OCI-LY7 (cell line): ENCODE data around the gene MUC5B. TPM values are rescaled to one million over a fixed set of nuclear protein-coding genes. Genes with fewer than 3 reads are reported as not detected.

Experiments
- BruUV-seq: library from RNA; stranded (reverse); fragments of 400-500 nt; replicated peaks from 2 replicates; lab custom pipeline; 2021; lab: Mats Ljungman, UMichigan
- CTCF ChIA-PET: fragments of 300-600 bp; sonication (Branson Sonifier 250); formaldehyde crosslinking; loops from one replicate; lab custom pipeline; 2022; ENCODE audit warnings: antibody characterized with exemption; ENCODE audit not compliant: unreplicated experiment; lab: Charles Lee
- POLR2A ChIA-PET: fragments of 300-600 bp; sonication (Branson Sonifier 250); formaldehyde crosslinking; loops from one replicate; lab custom pipeline; 2022; ENCODE audit warnings: antibody characterized with exemption; lab: Charles Lee
- DNase-seq: peaks from one replicate; pipeline ENCODE4 v3.0.0-alpha.2; 2015; ENCODE audit warnings: low spot score
- H2AFZ ChIP-seq: fragments of 200-600 bp; sonication (generic), shearing (Covaris generic); 2 replicates; pipeline ENCODE4 v1.6.1; 2014; ENCODE audit warnings: mild to moderate bottlenecking, antibody characterized with exemption, low read length, moderate library complexity
- H3K27ac ChIP-seq: fragments of 200-600 bp; sonication (generic); 2 replicates; pipeline ENCODE4 v1.5.1; 2014; ENCODE audit warnings: mixed run types, low read depth, mild to moderate bottlenecking, moderate library complexity, low read length, inconsistent platforms; ENCODE audit not compliant: poor library complexity, severe bottlenecking
- H3K36me3 ChIP-seq: fragments of 200-600 bp; sonication (generic); 2 replicates; pipeline ENCODE4 v1.6.1; 2014; ENCODE audit warnings: mild to moderate bottlenecking, antibody characterized with exemption, low read length, moderate library complexity, mixed read lengths; ENCODE audit not compliant: insufficient read depth
- H3K4me1 ChIP-seq: fragments of 200-600 bp; sonication (generic); 2 replicates; pipeline ENCODE4 v1.5.1; 2014; ENCODE audit warnings: mild to moderate bottlenecking, low read length; ENCODE audit not compliant: insufficient read depth, poor library complexity, severe bottlenecking
- H3K4me2 ChIP-seq: fragments of 200-600 bp; sonication (generic); 2 replicates; pipeline ENCODE4 v1.6.1; 2014; ENCODE audit warnings: mild to moderate bottlenecking, low read length
- H3K4me3 ChIP-seq: fragments of 200-600 bp; sonication (generic); 2 replicates; pipeline ENCODE4 v1.5.1; 2014; ENCODE audit warnings: mild to moderate bottlenecking, low read depth, low read length; ENCODE audit not compliant: poor library complexity, severe bottlenecking
- H3K79me2 ChIP-seq: fragments of 200-600 bp; sonication (generic); 2 replicates; pipeline ENCODE4 v1.6.1; 2016; ENCODE audit warnings: low read depth, mild to moderate bottlenecking, low read length, moderate library complexity, mixed read lengths; ENCODE audit not compliant: insufficient read depth
- H3K9me2 ChIP-seq: fragments of 200-600 bp; sonication (generic); 2 replicates; pipeline ENCODE4 v1.6.1; 2016; ENCODE audit warnings: mild to moderate bottlenecking, low read length, mixed read lengths; ENCODE audit not compliant: insufficient read depth
- H3K9me3 ChIP-seq: fragments of 200-600 bp; sonication (generic); 2 replicates; pipeline ENCODE4 v1.6.1; 2014; ENCODE audit warnings: mild to moderate bottlenecking, mixed run types, low read length, mixed read lengths
- H4K20me1 ChIP-seq: fragments of 200-600 bp; sonication (generic); 2 replicates; pipeline ENCODE4 v1.6.1; 2014; ENCODE audit warnings: mild to moderate bottlenecking, antibody characterized with exemption, low read length, moderate library complexity, mixed read lengths; ENCODE audit not compliant: insufficient read depth
- CTCF ChIP-seq: fragments of 200-600 bp; sonication (generic); conservative IDR thresholded peaks from 2 replicates; pipeline ENCODE4 v1.5.1; 2014; ENCODE audit warnings: mild to moderate bottlenecking, antibody characterized with exemption, low read length, moderate library complexity, mixed read lengths
- EZH2phosphoT487 ChIP-seq: fragments of 200-600 bp; sonication (generic); IDR thresholded peaks from 2 replicates; pipeline ENCODE4 v1.6.1; 2018; ENCODE audit warnings: low read depth, borderline replicate concordance, mild to moderate bottlenecking, mixed run types, antibody characterized with exemption, low read length, moderate library complexity, mixed read lengths
- intact Hi-C: fragments of 100-400 bp; cut with micrococcal nuclease; formaldehyde crosslinking; loops from one replicate; pipeline ENCODE4 v1.10.0; 2022; ENCODE audit not compliant: unreplicated experiment
- total RNA-seq, 2 experiments: library from RNA; depleted of rRNA in 1 of 2; stranded (reverse); fragments of >200 nt in 1 of 2; shearing (Covaris generic) in 1 of 2; gene quantifications; 2 replicates each; pipeline ENCODE4 v1.2.3, GENCODE V29; 2014 to 2022

Gene MUC5B
- total RNA-seq, 2 experiments from 2014 or later = under 0.01 TPM; not detected in 1

- H3K79me2 ChIP-seq = no peaks in the 10 kb centered on the region
- ChIA-PET POLR2A (no interaction called here), CTCF (no interaction called here)
- no peak overlapping the region for H3K4me2 ChIP-seq
- H3K9me3 ChIP-seq = no peaks in the 10 kb centered on the region
- intact Hi-C loops = no loop called here
- no peak overlapping the region for H3K4me3 ChIP-seq
- no peak for TF ChIP-seq CTCF
- no peak for TF ChIP-seq EZH2phosphoT487
- no peaks in the 10 kb centered on the region for H4K20me1 ChIP-seq
- no peaks in the 10 kb centered on the region for H3K9me2 ChIP-seq
- BruUV-seq = no TSS peak
- H3K36me3 ChIP-seq = no peaks in the 10 kb centered on the region
- H3K27ac ChIP-seq = no peak overlapping the region
- DNase-seq = no peak
- no peaks in the 10 kb centered on the region for H3K4me1 ChIP-seq
- H2AFZ ChIP-seq = no peak overlapping the region
These were observed 57.5 kb downstream of the MUC5B start for GRCh38 chr11:1280116-1281035.

GRCh38 chr11:1281326-1281973 is 58.6 kb downstream of the MUC5B start:
- POLR2A ChIA-PET = no interaction called here
- peaks cover 4% of the 10 kb centered on the region; the same call in 1 of the 2 replicates for H3K36me3 ChIP-seq

More at GRCh38 chr11:1281326-1281973, 58.6 kb downstream of the MUC5B start:
- no peak overlapping the region for H3K4me3 ChIP-seq
- no peak overlapping the region for H2AFZ ChIP-seq
- no peaks in the 10 kb centered on the region for H3K9me2 ChIP-seq
- no peaks in the 10 kb centered on the region for H3K4me1 ChIP-seq
- DNase-seq = no peak
- intact Hi-C loops = no loop called here
- no peaks in the 10 kb centered on the region for H3K79me2 ChIP-seq
- CTCF ChIA-PET = no interaction called here
- H4K20me1 ChIP-seq = no peaks in the 10 kb centered on the region
- H3K27ac ChIP-seq = no peak overlapping the region
- H3K9me3 ChIP-seq = no peaks in the 10 kb centered on the region
- TF ChIP-seq CTCF (no peak), EZH2phosphoT487 (no peak)
- H3K4me2 ChIP-seq = no peak overlapping the region
- no TSS peak for BruUV-seq
